GM12801 (cell line): ENCODE results near the gene CERS5.

Experiments used
- TF ChIP-seq, protein P1 (sequence below): IDR thresholded peaks from one replicate; pipeline ENCODE4 v1.5.1; 2011; ENCODE audit warnings: control low read depth; ENCODE audit not compliant: insufficient read length; ENCODE audit errors: extremely low read depth

Gene CERS5

DNA sequence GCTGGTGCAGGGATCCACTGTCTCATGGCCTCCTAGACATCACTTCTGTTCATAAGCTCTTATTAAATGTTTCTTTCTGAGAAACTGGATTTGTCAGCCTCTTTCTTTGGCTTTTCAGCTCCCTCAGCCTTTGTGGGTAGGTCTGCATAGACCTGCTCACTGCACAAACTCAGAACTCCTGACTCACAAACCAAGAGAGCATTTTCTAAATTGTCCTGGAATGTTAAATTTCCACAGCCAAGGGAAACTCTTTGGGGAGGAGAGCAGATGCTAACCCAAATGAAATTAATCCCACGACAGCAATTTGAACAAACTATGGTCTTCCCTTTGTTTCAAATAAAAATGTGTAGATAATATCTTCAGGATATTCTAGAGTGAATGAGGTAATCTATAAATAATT is 19.5 kb upstream of the CERS5 start:
- TF ChIP-seq, protein P1, sequence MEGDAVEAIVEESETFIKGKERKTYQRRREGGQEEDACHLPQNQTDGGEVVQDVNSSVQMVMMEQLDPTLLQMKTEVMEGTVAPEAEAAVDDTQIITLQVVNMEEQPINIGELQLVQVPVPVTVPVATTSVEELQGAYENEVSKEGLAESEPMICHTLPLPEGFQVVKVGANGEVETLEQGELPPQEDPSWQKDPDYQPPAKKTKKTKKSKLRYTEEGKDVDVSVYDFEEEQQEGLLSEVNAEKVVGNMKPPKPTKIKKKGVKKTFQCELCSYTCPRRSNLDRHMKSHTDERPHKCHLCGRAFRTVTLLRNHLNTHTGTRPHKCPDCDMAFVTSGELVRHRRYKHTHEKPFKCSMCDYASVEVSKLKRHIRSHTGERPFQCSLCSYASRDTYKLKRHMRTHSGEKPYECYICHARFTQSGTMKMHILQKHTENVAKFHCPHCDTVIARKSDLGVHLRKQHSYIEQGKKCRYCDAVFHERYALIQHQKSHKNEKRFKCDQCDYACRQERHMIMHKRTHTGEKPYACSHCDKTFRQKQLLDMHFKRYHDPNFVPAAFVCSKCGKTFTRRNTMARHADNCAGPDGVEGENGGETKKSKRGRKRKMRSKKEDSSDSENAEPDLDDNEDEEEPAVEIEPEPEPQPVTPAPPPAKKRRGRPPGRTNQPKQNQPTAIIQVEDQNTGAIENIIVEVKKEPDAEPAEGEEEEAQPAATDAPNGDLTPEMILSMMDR: no peak

DNA sequence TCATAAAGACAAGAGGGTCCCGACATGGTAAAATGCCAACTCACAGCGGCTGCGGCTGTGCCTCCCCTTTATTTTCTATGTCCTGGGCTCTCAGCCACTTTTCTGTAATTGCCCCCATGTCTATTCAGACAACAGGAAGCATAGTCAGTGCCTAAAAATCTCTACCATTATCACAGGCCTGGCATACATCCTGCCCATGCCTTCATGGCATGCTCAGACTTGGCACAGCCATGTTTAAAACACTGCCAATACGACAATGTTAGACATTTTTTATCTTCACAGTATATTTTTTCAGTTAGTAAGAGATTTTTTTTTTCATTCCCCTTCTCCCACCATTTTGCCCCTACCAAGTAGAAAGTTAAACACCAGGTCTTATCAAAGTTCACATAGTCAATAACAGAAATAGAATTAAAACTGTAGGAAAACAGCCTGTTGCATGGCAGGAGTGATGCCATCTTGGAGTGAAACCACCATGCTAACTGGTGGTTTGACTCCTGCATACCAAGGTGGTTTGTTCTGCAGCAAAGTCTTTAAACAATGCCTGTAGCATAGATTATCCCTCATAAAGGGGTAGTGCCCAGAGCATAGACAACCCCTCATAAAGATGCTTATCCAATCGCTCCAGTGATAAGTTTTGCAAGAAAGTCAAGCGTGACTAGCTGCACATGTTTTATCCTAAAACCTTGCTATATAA is 18.9 kb upstream of the CERS5 start:
- TF ChIP-seq, protein P1: no peak

DNA sequence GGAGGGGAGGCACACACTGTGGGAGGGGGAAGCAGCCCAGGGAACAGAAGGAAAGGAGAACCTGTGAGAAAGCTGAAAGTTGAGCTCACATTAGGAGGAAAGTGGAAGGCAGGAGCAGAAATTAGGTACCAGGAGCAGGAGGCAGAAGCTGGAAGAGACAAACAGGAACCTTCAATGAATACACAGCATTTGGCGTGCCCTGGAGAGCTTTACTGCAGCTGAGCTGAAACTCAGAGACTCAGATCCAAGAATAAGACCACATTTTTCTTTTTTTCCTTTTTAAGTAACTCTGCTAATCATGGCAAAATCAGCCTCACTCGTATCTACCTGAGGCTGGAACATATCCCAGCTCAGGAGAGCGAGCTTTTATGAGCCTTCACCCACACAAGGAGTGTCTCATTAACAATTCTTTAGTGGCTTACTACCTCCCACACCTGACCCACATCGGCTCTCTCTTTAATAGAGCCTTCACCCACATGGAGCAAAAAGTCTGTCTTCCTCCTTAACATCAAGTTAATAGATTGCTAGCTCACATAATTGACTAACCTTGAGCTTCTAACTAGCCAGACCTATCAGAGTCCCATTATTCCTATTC is 18.2 kb upstream of the CERS5 start:
- TF ChIP-seq, protein P1: no peak

DNA sequence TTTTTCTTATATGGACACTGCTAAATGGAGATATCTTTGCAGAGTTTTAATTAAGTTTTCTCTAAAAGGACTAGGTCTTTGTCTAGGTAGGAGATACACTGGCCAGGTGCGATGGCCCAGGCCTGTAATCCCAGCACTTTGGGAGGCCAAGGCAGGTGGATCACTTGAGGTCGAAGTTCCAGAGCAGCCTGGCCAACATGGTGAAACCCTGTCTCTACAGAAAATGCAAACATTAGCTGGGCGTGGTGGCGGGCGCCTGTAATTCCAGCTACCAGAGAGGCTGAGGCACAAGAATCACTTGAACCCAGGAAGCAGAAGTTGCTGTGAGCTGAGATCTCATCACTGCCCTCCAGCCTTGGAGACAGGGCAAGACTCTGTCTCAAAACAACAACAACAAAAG is 17.1 kb upstream of the CERS5 start:
- TF ChIP-seq, protein P1: no peak

DNA sequence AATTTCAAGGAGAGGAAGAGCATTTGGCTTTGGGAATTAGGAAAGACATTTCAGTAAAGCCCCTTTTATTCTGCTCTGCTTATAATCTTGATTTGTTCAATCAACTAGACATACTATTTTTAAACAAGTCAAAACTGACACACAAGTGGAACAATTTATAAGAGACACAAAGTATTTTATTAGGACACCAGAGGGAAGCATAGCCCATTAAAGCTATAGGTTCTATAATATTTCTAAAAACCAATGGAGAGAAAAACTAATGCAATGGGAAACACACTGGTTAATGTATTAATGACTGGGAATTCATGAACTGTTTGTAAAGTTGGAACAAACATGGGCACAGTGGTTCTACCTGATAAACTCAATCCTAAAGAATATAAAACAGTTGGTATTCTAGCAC is 15.3 kb upstream of the CERS5 start:
- TF ChIP-seq, protein P1: no peak

DNA sequence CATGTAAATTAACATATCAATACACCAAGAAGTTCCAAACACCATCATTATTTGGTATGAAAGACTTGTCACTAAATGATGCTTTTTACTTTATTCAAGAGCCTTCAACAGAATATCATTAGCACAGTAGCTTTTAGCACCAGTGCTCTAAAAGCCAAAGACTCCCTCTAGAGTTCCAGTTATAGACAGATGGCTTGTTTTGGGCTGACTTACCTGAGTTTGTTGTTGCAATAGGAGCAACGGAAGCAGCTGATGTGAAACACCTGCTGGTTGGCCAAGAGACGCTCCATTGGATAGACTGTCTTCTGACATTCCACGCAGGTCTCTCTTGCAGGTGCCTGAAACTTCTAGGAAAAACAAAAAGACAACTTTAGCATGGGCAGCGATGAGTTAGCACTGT is 14.5 kb upstream of the CERS5 start:
- TF ChIP-seq, protein P1: no peak

DNA sequence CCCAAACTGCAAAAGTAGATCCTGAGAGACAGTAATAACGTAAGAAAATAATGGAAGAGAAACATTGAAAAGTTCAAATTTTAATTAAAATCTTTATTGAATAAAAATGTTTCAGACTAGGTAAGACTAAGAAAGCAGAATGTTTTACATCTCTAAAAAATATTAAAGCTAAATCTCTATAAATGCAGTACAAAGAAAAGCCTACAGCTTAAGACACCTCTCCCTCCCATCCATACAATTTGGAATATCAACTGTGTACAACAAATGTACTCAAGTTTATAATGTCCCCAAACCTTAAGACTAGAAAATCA is 8.5 kb upstream of the CERS5 start:
- TF ChIP-seq, protein P1: no peak
